ENCODE measurements around the gene CHD8. TPM values are rescaled to one million over a fixed set of nuclear protein-coding genes. Genes with fewer than 3 reads are reported as not detected.

The CHD8 gene
- total and polyA plus RNA-seq, 2 of the 13 experiments (the other 11 are each of a cell fraction or from before 2014, with no cell fraction given), result 35.1 to 79.6 TPM

- TF ChIP-seq THAP8 (CRISPR knock-in tag; IDR thresholded peaks at IDR 0.05; ENCODE audit: borderline replicate concordance) (no peak), ZNF800 (CRISPR knock-in tag; IDR thresholded peaks at IDR 0.05) (no peak), NCOA5 (CRISPR knock-in tag; IDR thresholded peaks at IDR 0.05) (no peak), MZF1 (CRISPR knock-in tag; IDR thresholded peaks at IDR 0.05; ENCODE audit: borderline replicate concordance) (no peak), HHEX (CRISPR knock-in tag; IDR thresholded peaks at IDR 0.05) (0 out of 2 replicates have a peak, but pooled peaks have one; percentile 23), SP4 (CRISPR knock-in tag; IDR thresholded peaks at IDR 0.05) (peak; percentile 70), PAF1 (CRISPR knock-in tag; IDR thresholded peaks at IDR 0.05) (no peak), RFX5 (IDR thresholded peaks at IDR 0.05; ENCODE audit: low read depth, low read length) (no peak), ZNF24 (IDR thresholded peaks at IDR 0.05) (no peak), SOX13 (IDR thresholded peaks at IDR 0.05) (no peak), SOX13 (CRISPR knock-in tag; conservative IDR thresholded peaks at IDR 0.05 in 1 of 2, IDR thresholded peaks at IDR 0.05 in 1 of 2) (no peak; a peak in 1 of 4 replicates), KLF6 (CRISPR knock-in tag; IDR thresholded peaks at IDR 0.05) (no peak), ZNF326 (CRISPR knock-in tag; IDR thresholded peaks at IDR 0.05; ENCODE audit: borderline replicate concordance) (no peak), SMAD9 (CRISPR knock-in tag; IDR thresholded peaks at IDR 0.05) (no peak), SIN3A (IDR thresholded peaks at IDR 0.05; ENCODE audit: borderline replicate concordance, low read depth, low read length) (peak; percentile 72; the same call in 1 of the 2 replicates), HBP1 (CRISPR knock-in tag; IDR thresholded peaks at IDR 0.05; ENCODE audit: low read depth) (no peak), ZBTB8A (CRISPR knock-in tag; IDR thresholded peaks at IDR 0.05; ENCODE audit: borderline replicate concordance, low read depth) (no peak), ZNF281 (CRISPR knock-in tag; IDR thresholded peaks at IDR 0.05; ENCODE audit: borderline replicate concordance) (no peak), RFX3 (CRISPR knock-in tag; IDR thresholded peaks at IDR 0.05) (no peak), PBX3 (CRISPR knock-in tag; IDR thresholded peaks at IDR 0.05; ENCODE audit: borderline replicate concordance) (no peak), ZNF337 (CRISPR knock-in tag; IDR thresholded peaks at IDR 0.05; ENCODE audit: borderline replicate concordance, low read depth) (no peak), GFI1 (CRISPR knock-in tag; IDR thresholded peaks at IDR 0.05; ENCODE audit: borderline replicate concordance) (no peak), GATAD2A (CRISPR knock-in tag; IDR thresholded peaks at IDR 0.05) (no peak; the same call in 1 of the 2 replicates), FOXA3 (CRISPR knock-in tag; IDR thresholded peaks at IDR 0.05) (peak; percentile 33; the same call in 1 of the 2 replicates), MAFF (IDR thresholded peaks at IDR 0.05; ENCODE audit: low read depth, low read length) (no peak)
Measured at GRCh38 chr14:21476523-21476924, 20.6 kb upstream of the CHD8 start (continued).
